Epithelial cell of proximal tubule (primary cell): ENCODE measurements around the gene HDGF. TPM values are rescaled to one million over a fixed set of nuclear protein-coding genes. Genes with fewer than 3 reads are reported as not detected.

Experiments
- DNase-seq: peaks from one replicate; pipeline ENCODE4 v3.0.0-alpha.2; 2011; ENCODE audit warnings: low read depth
- H3K4me3 ChIP-seq: 2 replicates; pipeline ENCODE4 v1.5.1; 2011; ENCODE audit warnings: low read depth, mild to moderate bottlenecking, low read length
- CTCF ChIP-seq: conservative IDR thresholded peaks from 2 replicates; pipeline ENCODE4 v1.5.1; 2012; ENCODE audit warnings: low read depth, mild to moderate bottlenecking, low read length
- total RNA-seq: library from RNA; depleted of rRNA; stranded (reverse); fragments of >200 nt; gene quantifications from 2 replicates; pipeline ENCODE4 v1.2.3, GENCODE V29; 2015

HDGF gene
- total RNA-seq, 1 donor from 2014 or later, result 279 TPM

- DNase-seq, result no peak
- no peak for TF ChIP-seq CTCF
- no peak overlapping the region for H3K4me3 ChIP-seq
Observed at GRCh38 chr1:156775799-156776198, 24.3 kb upstream of the HDGF start.

DNA sequence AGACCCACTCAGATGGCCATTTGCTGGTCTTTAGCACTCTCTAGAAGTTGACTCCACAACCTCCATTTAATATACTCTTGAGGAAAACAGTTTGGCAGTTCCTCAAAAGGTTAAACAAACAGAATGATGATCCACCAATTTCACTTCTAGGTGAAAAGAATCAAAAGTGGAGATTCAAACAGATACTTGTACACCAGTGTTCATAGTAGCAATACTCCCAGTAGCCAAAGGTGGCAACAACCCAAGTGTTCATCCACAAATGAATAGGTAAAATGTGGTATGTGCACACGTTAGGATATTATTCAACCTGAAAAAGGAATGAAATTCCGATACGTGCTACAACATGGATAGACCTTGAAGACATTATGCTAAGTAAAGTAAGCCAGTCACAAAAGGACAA lies 22.1 kb upstream of the HDGF start:
- TF ChIP-seq CTCF, result peak; percentile 30
- H3K4me3 ChIP-seq, result no peak overlapping the region
- DNase-seq, result no peak

DNA sequence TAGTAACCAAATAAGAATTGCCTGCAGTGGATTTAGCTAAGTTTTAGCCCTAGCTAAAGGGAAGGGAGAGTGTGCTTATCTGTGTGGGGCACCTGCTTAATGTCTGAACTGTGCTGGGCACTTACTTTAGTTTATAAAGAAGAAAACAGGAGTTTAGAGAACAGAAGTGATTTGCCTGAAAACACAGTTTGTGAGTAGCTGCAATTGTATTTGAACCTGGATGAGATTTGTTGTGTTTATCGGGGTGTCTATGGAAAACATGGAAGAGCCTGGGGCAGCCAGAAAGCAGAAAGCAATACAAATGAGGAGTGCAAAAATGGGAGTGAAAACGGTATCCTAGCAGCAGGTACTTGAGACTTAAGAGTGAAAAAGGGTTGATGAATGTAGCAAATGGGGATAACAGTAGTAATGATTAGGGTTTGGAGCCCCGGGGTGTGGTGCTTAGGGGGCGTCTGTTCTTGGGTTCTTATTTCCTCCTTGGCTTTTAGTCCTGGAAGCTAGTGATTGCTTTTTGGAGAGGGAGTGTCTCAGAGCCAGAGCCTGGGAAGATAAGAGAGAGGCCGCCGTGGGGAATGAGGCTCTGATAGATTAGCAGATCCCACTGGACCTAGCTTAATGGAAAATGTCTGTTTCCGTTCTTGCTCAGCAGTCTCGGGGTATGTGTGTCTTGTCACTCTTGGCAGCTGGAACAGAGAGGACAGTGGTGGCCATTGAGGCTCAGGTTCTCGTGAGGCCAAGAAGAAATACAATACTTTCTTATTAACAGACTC lies 21.4 kb upstream of the HDGF start:
- no peak overlapping the region for H3K4me3 ChIP-seq
- no peak for TF ChIP-seq CTCF
- DNase-seq, result no peak

GRCh38 chr1:156772222-156772621 lies 20.7 kb upstream of the HDGF start:
- peak; percentile 3 for TF ChIP-seq CTCF

DNA sequence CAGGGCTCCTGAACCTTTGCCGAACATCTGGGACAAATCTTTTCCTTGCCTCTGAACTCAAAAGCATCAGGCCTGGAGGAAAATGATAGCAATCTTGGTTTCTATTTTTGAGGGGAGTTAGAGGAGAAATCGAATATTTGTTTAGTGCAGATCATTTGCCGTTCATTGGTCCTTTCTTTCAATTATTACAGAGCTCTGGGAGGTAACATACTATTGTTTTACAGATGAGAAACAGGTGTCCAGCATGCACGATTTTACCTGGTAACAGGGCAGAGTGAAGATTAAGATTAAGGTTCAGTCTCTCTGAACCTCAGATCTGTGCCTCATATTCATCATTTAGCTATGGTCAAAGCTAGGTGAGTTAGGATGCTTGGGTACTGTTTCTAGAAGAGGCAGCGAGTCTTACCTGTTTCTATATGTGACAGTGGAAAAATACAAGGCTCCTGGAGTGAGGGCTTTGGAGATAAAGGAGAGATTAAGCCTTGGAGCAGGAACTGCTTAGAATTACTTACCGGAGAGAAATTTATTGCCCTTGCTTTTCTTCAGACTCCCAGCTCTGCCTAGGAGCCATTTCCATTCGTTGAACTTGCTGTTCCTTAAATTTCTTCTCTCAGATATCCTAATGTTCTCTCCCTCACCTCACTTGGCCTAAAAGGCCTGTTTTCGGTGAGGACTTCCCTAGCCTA lies 17.3 kb upstream of the HDGF start:
- no peak for DNase-seq
- TF ChIP-seq CTCF, result no peak
- peak overlapping the region; percentile 87 for H3K4me3 ChIP-seq

More at GRCh38 chr1:156772222-156772621, 20.7 kb upstream of the HDGF start:
- H3K4me3 ChIP-seq, result no peak overlapping the region
- DNase-seq, result no peak

DNA sequence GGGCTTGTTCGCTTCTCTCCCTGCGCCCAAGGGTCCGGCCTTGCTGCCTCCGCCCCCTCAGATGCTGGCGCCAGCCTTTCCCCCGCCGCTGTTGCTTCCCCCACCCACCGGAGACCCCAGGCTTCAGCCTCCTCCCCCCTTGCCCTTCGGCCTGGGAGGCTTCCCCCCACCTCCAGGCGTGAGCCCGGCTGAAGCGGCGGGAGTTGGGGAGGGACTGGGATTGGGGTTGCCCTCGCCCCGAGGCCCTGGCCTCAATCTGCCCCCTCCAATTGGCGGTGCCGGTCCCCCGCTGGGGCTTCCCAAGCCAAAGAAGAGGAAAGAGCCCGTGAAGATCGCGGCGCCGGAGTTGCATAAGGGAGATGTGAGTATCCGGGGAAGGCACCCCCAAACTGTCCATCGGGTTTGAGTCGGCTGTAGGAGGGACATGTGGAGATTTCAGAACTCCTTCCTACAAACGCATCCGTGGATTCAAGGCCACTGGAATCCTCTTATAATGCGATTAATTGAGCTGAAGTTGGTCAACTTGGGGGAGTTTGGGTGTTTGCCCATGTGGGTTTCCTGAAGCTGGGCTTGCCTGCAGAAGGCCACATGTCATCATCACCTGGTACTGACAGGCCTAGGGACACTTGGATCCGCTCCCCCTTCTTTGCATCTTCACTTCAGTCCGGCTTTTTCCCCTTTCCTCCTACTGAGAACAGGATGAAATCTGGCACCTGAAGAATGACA lies 16.6 kb upstream of the HDGF start:
- H3K4me3 ChIP-seq, result peak overlapping the region; percentile 87
- no peak for DNase-seq
- TF ChIP-seq CTCF, result no peak
